ENCODE data around the gene MACROD1.

The MACROD1 gene

DNA sequence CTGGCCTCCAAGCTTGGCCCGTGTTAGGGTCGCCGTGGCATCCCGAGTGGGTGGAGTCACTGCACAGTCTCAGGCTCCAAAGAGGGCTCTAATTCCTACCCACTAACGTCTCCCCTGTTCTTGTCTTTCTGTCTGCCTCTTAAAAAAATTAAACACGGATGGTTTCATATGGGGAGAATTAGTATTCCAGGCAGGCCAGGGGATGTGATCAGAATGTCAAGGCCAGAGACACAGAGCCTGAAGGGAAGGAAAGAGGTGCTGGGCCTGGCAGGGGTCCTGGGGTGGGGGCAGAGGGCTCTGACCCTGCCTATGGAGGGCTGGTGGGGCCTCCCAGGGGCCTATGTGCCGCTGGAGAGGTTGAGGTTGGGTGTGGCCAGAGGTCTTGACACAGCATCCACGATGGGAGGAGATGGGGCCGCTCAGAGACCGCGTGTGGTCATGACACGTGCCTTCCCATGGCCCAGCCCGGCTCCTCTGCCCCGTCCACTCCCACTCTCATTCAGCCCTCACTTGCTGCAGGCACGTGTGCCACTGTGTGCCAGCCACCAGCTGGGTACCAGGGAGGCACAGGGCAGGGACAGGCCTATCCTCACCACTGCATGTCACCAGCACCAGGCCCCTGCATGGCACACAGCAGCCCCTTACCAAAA, 73.7 kb downstream of the MACROD1 start:
- no peak for DNase-seq (ENCODE audit: low spot score)

DNA sequence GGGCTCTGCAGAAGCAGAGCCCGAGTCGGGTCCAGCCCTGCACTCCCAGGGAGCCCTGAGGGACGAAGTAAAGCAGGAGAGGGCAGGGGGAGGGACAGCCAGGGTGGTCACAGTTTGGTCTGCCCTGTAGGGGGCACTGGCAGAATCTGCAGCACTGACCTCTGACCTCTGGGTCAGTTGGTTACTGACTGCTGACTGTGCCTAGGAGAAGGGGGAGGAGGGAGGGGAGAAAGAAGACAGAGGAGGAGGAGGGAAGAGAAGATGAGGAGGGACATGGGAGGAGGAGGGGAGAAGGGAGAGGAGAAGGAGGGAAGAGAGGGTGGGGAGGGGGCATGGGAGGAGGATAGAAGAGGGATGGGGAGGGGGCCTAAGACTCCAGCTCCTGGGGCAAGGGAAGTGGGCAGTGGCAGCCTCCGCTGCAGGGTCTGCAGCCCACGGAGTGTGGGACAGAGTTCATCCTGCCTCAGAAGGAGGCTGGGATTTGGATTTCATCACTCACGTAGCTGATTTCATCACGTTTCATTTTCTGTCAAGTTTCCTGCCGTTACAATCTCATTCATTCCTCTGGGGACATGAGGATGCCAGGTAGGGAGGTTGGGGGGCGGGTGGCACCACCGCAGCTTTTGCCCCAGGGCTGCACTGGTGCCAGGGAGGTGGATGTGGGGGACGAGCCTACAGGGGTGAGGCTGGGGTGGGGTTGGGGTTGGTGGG, 75.0 kb downstream of the MACROD1 start:
- DNase-seq (ENCODE audit: low spot score) = no peak

DNA sequence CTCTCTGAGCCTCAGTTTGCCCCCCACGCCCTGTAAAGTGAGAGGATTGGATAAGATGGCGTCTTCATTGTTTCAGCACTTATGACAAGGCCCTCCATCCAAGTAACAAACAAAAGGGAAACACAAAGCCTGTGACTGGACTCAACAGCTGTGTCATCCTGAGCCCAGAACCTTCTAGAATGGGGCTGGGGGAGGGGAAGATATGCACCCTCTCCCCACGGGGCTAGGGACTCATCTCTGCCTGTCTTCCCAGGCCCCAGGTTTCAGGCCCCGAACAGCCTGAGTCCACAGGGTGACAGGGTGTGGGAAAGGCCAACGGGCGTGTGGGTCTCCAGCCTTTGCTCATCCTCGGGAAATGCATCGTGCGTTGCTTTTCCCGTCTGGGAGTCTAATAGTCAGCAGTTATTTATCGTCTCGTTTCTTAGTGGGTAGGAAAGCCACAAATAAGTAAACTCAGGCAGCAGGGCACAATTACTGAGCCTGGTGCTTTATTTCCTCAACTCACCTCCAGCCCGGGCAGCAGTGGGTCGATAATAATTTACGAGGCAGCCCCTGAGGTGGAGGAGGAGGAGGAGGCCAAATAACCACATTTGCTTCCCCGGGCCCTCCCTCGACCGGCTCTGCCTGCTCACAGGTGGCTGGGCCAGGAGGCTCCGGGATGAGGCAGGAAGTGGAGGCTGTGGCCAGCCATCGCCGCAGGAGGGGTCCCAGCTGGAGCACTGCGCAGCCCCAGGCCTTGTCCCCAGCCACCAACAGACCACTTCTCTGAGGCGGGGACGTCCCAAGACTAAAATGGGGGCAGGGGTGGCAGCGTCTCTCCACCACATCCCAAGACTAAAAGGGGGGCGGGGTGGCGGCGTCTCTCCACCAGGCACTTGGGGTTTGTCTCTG, 75.8 kb downstream of the MACROD1 start:
- DNase-seq (ENCODE audit: low spot score) = no peak

DNA sequence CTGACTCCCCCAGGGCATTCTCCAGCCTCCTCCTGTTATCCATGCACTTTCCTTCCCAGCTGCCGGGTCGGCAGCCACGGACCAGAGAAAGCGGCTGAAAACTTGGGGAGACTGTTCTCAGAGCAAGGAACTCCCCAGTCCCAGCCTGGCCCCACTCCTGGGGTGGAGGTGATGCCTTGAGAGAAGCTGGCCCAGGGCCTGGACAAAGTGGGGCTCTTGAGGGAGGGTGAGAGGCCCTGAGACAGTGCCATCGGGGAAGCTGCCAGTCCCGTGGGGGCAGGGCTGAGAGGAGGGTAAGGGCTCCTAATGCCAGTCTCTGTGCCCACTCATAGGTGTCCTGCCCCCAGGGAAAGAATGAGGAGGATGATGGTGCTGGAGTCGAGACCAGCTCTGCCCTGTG, 76.4 kb downstream of the MACROD1 start:
- no peak for DNase-seq (ENCODE audit: low spot score)

DNA sequence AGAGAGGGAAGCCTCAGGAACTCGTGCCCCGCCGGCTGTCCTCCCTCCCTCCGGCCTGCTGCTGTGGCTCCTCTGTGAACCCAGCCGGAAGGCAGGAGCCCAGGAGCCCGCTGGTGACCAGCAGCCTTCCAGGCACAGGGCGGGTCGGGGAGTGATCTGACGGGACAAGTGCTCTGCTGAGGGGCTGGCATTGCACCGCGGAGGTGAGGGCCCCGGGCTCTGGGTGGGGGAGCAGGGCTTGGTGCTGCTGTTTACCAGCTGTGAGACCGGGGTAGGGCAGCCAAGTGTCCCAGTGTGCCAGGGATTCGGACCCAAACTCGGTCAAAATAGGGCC, 76.9 kb downstream of the MACROD1 start:
- DNase-seq (ENCODE audit: low spot score) = no peak

DNA sequence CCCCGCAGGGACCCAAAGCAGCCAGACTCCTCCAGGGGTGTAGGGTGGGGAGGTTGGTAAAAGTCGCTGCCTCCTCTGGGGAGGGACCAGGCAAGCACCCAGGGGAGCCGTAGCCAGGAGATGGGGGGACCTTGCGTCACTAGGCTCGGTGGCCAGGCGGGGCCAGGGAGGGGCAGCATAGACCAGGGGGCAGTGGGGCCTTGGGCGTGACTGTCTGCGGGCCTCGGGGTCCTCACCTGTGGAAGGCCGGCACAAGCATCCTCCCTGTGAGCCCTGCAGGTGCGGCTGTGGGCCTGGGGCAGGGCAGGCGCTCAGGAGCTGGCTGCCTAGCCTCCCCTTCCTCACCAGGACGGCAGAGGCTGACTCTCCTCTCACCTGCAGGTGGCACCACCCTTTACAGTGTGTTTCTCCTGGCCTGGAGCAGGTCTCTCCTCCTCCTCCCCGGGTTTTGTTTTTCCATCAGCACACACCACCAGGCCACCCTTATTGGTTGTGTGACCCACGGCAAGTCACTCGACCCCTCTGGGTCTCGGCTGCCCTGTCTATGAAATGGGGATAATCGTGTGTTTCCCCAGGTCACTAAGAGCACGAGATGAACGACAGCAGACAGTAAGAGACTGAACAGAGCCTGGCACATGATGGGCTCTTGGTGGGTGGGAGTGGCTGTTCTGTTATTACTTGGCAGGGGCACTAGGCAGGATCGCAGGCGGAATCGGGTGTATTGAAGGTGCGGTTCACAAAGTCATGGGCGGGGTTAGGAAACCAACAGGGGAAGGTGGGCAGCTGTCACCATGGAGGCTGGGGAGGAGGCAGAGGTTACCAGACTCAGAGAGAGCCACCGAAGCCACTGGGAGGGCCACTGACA, 77.5 kb downstream of the MACROD1 start:
- DNase-seq (ENCODE audit: low spot score) = no peak

DNA sequence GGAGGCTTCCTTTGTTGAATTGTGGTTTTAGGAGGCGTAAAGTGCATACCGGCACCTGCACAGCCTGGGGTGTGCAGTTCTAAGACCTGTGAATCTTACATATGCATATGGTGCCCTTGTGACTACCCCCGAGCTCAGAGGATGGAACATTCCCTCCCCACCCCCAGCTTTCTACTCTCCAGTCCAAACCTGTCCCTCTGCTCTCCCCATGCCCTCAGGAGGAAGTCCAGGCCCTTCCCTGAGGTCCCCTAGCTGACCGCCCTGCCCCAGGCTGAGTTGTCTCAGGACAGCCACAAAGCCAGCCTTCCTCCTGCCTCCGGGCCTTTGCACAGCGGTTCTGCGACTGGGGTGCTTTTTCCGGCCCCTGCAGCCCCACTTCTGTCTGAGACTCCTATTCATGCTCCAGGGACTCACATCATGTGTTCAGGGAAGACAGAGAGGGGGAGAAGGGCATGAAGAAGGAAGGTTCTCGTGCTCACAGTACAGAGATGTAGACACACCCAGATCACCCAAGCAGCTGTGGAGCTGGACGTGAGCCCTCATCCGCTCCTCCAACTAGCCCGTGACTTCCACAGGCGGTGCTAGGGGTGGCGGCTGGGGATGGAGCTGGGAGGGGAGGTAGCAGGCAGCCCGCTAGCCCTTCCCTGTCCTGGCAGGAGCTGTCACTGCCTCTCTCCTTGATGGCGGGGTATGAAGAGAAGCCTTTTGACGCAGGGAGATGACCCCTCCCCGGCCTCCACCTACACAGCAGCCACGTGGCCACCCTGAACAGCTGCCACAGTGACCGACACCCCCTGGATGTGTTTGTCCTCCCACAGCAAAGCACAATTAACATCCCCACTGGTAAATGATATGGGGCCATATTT, 79.4 kb downstream of the MACROD1 start:
- DNase-seq (ENCODE audit: low spot score) = no peak

DNA sequence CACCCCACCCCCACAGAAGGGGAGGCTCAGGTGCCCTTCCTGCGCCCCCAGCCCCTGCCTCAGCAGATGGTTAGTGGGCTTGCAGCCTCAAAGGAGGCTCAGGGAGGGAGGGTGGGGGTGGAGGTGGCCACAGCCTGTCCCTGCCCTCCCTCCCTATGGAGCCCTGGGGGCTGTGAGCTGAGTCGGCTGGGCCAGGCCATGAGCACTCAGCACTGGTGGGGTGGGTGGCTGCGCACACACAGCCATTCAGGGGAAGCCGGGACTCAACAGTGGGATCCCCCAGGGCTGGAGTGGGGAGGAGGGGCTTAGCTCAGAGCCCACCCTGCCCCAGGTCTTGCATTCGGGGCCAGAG, 80.0 kb downstream of the MACROD1 start:
- DNase-seq (ENCODE audit: low spot score) = no peak

GRCh38 chr11:64084951-64085710, 80.8 kb downstream of the MACROD1 start:
- DNase-seq (ENCODE audit: low spot score) = no peak

GRCh38 chr11:64084146-64084950, 81.6 kb downstream of the MACROD1 start:
- no peak for DNase-seq (ENCODE audit: low spot score)

- no peak for DNase-seq (ENCODE audit: low spot score)
These were observed 82.4 kb downstream of the MACROD1 start for GRCh38 chr11:64083398-64084080.

GRCh38 chr11:64081745-64082442, 84.0 kb downstream of the MACROD1 start:
- no peak for DNase-seq (ENCODE audit: low spot score)

DNA sequence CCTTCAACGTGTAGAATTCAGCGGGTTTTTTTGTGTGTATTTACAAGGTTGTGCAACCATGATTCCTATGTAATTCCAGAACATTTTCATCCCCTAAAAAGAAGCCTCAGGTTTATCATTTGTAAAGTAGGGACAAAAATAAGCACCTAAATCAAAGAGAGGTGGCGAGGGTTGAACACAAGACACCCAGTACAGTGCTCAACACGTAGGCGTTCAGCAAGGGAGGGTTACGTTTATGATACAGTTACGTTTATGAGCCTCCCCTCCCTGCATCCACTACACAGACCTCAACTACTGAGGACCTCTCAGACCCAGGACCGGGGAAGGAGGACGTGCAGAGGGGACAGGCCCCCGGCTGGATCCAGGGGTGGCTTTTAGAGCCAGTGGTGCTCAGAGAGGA, 85.5 kb downstream of the MACROD1 start:
- DNase-seq (ENCODE audit: low spot score) = no peak

DNA sequence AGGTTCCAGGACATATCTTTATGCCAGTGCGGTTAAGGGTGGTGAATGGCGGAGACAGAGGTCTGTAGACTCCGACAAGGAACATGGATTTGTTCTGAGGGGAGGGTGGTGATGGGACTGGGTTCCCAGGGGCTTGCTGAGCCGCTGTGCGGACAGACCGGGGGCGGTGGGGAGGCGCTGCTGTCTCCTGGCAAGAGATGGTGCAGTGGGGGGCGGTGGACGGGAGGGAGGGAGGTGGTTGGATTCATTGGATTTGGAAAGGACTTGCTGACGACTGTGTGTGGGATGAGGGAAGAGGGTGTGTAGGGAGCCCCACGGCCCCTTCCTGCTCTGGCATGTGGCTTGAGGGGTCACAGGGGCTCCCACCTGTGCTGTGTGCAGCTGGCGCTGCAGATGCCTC, 87.0 kb downstream of the MACROD1 start:
- no peak for DNase-seq (ENCODE audit: low spot score)

- DNase-seq (ENCODE audit: low spot score) = no peak
These were observed 87.6 kb downstream of the MACROD1 start for GRCh38 chr11:64078284-64078683.

GRCh38 chr11:64077607-64078006, 88.3 kb downstream of the MACROD1 start:
- DNase-seq (ENCODE audit: low spot score) = no peak

DNA sequence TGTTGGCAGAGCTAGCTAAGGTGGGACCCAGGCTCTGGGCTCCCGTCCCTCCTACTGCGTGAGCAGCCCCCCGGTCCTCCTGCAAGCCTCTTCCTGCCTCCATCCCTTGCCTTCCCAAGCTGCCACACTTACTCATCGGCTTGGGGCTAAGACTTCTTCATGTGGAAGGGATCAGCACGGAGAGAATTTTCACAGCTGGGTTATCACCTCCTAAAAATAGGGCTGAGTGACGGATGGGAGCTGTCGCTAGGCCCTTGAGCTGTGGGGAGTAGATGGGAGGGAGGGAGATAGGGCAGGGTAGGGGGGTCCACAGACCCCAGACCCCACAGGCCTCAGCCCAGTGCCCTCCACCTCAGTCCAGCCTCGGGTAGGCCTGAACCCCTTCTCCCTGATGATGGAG, 89.2 kb downstream of the MACROD1 start:
- DNase-seq (ENCODE audit: low spot score) = no peak

DNA sequence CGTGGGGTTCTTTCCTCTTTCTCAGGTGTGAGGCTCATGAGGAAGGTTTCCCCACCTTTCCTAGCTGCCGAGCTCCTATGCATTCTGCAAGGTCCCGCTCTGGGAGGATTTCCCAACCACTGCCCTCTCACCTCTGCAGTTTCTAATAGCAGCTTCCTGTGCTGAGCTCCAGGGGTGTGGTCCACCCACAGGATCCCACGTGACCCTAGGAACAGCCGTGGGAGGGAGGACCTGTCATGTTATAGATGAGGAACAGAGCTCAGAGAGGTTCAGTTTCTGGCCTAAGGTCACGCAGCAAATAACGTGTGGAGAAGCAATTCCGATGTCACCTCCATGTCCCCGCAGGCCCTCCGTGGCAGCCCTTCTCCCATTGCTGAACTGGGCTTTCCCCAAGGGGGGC, 91.7 kb downstream of the MACROD1 start:
- peak; percentile 6 for DNase-seq (ENCODE audit: low spot score)

Data from CD4-positive, alpha-beta T cell treated with Interleukin-15 for 4 hours (primary cell).